Neural cell (in vitro differentiated cells): ENCODE results near the gene RIN3.

Source experiments
- EP300 ChIP-seq: fragments of 450-650 bp; conservative IDR thresholded peaks from 2 replicates; pipeline ENCODE4 v1.6.1; 2014; ENCODE audit warnings: antibody characterized with exemption, mild to moderate bottlenecking, moderate library complexity; ENCODE audit not compliant: poor library complexity, severe bottlenecking
- RAD21 ChIP-seq: fragments of 450-650 bp; conservative IDR thresholded peaks from 2 replicates; pipeline ENCODE4 v1.6.1; 2014; ENCODE audit warnings: antibody characterized with exemption, mild to moderate bottlenecking, moderate library complexity
- SMC3 ChIP-seq: fragments of 450-650 bp; conservative IDR thresholded peaks from 2 replicates; pipeline ENCODE4 v1.6.1; 2014; ENCODE audit warnings: antibody characterized with exemption, mild to moderate bottlenecking, moderate library complexity; ENCODE audit not compliant: poor library complexity
- TAF1 ChIP-seq: IDR thresholded peaks from 2 replicates; pipeline ENCODE4 v1.6.1; 2012; ENCODE audit warnings: low read depth
- TF ChIP-seq, protein P1 (sequence below): fragments of 450-650 bp; IDR thresholded peaks from 2 replicates; pipeline ENCODE4 v1.5.1; 2014; ENCODE audit warnings: antibody characterized with exemption, mild to moderate bottlenecking, moderate library complexity; ENCODE audit not compliant: poor library complexity, severe bottlenecking

- TF ChIP-seq, protein P1, sequence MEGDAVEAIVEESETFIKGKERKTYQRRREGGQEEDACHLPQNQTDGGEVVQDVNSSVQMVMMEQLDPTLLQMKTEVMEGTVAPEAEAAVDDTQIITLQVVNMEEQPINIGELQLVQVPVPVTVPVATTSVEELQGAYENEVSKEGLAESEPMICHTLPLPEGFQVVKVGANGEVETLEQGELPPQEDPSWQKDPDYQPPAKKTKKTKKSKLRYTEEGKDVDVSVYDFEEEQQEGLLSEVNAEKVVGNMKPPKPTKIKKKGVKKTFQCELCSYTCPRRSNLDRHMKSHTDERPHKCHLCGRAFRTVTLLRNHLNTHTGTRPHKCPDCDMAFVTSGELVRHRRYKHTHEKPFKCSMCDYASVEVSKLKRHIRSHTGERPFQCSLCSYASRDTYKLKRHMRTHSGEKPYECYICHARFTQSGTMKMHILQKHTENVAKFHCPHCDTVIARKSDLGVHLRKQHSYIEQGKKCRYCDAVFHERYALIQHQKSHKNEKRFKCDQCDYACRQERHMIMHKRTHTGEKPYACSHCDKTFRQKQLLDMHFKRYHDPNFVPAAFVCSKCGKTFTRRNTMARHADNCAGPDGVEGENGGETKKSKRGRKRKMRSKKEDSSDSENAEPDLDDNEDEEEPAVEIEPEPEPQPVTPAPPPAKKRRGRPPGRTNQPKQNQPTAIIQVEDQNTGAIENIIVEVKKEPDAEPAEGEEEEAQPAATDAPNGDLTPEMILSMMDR: no peak
- TF ChIP-seq TAF1 (no peak), SMC3 (no peak), EP300 (no peak), RAD21 (no peak)
These were observed 157.2 kb downstream of the RIN3 start for GRCh38 chr14:92670643-92671366.
